Inflammatory macrophage treated with lipopolysaccharide for 4 hours (primary cell): ENCODE results near the gene TMEM132A.

ENCODE experiments used
- DNase-seq: peaks from one replicate; pipeline ENCODE4 v3.0.0-alpha.2; 2020

TMEM132A gene

DNA sequence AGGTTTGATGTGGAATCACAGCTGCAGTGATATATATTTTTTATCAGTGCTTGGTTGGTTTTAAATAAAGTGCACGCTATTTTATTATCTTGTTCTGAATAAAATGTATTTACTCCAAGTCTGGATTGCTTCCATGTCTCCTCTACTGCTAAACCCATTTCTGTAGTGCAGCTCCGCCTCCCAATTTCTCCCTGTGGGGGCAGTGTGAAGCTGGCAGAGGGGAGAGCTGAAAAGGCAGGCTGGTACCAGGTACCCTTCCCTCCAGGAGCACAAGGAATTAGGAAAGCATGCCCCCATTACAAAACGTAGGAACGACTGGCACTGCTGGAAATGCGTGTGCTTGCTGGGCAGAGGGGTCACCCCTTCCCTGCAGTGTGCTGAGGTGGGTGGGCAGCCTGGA lies 934 bp upstream of the TMEM132A start:
- DNase-seq: no peak

DNA sequence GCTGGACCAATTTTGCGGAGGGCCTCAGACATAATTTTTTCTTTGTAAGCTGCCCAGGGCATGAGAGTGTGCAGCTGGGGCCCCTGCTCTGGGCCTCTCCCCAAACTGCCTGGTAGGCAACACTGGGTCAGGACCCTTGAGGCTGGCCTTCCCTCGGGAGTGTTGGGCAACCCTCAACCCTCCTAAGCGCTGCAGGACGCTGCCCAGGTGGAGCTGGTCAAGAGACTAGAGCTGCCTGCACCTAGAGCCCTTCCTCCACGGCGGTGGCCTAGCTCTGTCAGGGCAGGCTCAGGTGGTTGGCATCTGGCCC lies 505 bp upstream of the TMEM132A start:
- DNase-seq: no peak

DNA sequence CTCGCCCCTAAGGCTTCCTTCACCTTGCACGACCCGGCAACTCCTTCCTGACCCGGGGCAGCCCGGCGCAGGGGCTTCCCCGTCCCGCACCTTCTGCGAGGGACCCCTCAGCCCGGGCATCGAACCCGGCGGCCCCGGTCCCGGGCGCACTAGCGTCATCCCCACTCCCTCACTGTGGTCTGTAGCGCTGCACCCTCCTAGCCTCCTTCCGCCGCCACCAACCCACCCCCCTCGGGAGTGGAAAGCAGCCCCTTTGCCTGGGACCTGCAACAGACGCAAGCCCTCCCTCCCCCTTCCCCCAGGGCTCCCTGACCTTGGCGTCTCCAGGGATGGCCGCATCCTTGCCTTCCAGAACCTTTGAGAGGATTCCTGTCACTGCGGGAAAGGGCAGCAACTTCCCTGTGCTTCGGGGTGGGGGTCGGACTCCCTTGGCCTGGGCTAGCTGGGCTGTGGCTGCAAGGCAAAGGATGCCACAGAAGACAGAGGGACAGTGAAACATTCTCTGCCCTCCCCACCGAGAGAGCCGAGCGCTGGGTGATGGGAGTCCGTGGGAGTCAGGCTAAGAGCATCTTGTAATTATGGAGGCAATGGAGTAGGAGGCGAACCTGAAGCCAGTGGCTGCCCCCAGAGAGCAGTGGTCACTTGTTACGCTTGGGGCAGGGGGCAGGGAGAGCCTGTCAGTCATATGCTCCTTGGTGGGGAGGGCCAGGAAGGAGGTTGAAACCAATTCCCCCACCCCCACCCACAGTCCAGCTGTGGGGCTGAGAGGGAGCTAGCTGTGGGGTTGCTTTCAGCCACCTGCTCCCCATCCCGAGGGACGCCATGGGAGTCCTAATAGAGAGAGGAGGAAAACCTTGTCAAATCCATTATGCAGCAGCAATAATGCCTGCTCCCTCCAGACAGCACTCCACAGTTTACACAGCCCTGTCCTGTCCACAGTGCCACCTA lies 920 bp downstream of the TMEM132A start:
- DNase-seq: no peak

DNA sequence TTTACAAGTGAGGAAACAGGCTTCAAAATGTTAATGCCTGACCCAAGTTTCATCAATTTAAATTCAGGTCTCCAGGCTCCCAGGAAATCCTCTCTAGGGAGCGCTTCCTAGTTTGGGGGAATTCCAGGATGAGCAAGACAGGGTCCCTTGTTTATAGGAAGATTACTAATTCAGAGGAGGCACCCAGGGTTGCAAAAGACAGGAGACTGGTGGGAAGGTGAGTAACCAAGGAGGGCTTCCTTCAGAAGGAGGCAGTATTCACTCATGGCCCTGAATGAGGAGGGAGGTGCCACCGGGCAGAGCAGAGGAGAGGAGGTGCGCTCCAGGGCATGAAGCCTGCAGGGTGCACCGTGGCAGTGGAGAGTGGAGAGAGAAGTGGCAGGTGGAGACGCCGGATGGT lies 1.6 kb downstream of the TMEM132A start:
- DNase-seq: peak; percentile 88

DNA sequence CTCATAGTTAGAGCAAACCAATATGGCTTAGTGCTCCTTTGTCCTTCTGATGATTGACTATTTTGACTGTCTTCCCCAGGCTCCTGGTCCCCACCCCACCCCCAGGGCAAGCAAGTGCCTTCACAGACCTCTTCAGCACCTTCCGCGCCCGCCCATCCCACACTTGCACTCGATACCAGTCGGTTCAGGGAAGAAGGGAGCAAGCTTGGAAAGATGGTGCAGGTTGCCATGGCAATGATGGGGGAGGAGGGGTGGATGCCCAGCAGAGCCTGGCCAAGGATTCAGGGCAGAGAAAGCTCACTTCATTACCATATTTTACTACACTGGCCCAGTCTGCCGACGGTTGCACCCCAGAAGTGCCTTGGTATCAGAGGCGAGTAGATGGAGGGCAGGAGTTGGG lies 2.2 kb downstream of the TMEM132A start:
- DNase-seq: no peak

DNA sequence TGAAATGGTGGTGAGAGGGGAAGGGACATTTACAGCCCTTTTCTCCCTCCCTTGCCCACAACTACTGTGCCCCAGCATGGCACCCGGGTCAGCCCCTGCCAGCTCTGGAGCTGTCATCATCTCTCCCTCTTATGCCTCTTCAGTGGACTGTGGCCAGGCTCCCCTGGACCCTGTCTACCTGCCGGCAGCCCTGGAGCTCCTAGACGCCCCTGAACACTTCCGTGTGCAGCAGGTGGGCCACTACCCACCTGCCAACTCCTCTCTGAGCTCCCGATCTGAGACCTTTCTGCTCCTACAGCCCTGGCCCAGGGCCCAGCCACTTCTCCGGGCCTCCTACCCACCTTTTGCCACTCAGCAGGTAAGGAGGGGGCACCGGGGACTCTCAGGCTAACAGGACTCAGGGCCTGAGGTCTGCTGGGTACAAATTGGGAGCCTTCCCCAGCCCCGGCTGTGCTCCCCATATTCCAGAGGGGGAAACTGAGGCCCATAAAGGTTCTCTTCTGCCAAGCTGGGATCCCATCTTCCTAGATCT lies 2.9 kb downstream of the TMEM132A start:
- no peak for DNase-seq

DNA sequence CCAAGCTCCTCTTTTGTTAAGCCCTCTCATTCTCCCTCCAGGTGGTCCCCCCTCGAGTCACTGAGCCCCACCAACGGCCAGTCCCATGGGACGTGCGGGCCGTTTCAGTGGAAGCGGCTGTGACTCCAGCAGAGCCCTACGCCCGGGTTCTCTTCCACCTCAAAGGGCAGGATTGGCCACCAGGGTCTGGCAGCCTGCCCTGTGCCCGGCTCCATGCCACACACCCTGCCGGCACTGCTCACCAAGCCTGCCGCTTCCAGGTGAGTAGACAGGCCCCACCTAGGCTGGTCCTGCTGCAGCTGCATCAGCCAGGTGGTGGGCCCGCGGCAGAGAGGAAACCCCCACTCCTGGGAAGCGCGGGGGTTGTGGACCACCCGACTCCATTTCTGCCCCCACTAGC lies 3.3 kb downstream of the TMEM132A start:
- no peak for DNase-seq

DNA sequence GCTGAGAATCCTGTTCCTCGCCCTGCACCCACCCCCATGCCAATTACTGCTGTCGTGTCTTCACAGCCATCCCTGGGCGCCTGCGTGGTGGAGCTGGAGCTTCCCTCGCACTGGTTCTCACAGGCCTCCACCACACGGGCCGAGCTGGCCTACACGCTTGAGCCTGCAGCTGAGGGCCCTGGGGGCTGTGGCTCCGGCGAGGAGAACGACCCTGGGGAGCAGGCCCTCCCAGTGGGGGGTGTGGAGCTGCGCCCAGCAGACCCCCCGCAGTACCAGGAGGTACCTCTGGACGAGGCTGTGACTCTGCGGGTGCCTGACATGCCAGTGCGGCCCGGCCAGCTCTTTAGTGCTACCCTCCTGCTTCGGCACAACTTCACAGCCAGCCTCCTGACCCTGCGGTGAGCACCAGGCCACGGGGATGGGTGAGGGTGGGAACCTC lies 4.3 kb downstream of the TMEM132A start:
- no peak for DNase-seq

DNA sequence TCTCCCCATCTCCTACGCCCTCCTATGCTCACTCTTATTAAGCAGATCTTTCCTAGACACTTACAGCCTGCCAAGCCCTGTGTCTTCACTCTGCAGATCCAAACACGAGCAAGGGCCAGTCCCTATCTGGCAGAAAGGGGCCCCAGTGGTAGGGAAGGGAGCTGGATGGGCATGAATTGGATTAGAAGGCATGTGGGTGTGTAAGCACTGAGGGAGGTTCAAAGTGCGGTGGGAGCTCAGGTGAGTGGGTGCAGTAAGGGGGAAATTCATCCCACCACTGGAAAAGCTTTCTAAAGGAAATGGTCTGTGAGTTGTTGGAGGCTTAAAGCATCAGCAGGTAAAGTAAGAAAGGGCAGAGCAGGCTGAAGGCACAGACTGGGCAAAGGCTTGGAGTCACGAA lies 5.5 kb downstream of the TMEM132A start:
- no peak for DNase-seq

DNA sequence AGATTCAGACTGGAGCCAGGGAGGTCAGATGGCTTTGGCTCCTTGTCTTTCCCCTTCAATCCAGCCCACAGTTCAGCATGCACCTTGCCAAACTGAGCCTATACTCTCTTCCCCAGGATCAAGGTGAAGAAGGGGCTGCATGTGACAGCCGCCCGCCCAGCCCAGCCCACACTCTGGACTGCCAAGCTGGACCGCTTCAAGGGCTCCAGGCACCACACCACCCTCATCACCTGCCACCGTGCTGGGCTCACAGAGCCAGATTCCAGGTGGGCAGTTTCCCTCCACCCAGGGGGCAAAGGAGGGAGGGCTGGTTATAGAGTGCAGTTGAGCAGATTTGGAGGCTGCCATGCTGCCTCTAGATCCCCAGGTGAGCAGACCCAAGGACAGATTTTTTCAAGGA lies 6.1 kb downstream of the TMEM132A start:
- DNase-seq: no peak

DNA sequence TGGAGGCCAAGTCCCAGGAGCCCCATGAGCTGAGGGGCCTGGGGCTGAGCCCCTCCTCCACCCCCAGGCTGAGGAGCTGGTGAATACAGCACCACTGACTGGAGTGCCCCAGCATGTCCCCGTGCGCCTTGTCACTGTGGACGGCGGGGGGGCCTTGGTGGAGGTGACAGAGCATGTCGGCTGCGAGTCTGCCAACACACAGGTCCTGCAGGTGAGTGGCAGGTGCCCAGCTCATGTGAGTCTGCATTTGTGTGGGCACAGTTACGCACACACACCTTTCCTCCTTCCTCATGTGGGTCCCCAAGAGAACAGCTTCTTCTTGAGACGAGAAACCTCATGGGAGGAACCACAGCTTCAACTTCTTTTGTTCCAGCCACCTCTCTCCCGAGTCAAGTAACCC lies 7.7 kb downstream of the TMEM132A start:
- no peak for DNase-seq

DNA sequence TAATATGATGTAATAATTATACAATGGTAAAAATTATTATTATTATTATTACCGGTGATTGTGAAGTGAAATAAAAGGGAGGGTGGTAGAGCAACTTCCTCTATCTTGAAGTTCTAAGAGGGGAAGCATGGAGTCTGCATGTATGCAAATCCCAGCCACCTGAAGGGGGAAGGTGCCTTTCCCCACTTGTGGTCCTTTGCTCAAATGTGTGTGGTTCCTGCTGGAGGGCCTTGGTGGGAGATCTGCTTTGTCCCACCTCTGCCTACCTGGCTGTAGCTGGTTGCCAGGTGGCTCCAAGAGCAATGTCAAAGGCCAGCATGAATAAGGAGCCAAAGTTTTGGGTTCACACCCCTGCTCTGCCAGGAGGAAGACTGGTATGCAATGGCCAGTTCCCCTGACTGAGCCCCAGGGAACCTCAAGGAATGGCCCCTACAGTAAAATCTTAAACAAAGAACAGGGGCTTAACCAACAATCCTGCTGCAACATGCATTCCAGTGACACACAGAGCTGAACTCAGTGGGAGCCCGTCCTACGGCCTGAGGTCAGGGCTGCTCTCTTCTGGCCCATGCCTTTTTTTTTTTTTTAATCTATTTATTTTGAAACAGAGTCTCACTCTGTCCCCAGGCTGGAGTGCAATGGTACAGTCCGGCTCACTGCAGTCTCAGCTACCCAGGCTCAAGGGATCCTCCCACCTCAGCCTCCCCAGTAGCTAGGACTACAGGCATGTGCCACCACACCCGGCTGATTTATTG lies 8.5 kb downstream of the TMEM132A start:
- peak; percentile 32 for DNase-seq

DNA sequence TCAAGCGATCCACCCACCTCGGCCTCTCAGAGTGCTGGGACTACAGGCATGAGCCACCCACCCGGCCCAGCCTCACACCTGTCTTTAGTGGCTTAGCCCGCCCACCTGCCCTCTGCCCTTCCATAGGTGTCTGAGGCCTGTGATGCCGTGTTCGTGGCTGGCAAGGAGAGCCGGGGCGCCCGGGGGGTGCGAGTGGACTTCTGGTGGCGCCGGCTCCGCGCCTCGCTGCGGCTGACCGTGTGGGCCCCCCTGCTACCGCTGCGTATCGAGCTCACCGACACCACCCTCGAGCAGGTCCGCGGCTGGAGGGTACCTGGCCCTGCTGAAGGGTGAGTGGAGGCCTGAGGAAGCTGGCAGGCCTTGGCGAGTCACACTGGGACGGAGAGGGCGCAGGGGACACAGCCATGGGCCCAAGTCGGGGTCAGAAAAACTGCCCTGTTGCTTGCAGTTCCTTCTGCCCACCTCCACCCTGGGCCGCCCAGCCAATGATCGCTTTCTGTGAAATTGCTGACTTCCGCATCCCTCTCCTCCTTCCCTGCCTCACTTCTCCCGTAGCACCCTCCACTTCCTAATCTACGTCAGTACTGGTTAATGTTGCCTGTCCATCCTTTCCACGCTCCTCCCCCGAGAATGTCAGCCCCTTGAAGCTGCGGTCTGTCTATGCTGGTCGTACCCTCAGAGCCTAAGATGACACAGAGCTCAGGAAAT lies 9.3 kb downstream of the TMEM132A start:
- DNase-seq: peak; percentile 33

DNA sequence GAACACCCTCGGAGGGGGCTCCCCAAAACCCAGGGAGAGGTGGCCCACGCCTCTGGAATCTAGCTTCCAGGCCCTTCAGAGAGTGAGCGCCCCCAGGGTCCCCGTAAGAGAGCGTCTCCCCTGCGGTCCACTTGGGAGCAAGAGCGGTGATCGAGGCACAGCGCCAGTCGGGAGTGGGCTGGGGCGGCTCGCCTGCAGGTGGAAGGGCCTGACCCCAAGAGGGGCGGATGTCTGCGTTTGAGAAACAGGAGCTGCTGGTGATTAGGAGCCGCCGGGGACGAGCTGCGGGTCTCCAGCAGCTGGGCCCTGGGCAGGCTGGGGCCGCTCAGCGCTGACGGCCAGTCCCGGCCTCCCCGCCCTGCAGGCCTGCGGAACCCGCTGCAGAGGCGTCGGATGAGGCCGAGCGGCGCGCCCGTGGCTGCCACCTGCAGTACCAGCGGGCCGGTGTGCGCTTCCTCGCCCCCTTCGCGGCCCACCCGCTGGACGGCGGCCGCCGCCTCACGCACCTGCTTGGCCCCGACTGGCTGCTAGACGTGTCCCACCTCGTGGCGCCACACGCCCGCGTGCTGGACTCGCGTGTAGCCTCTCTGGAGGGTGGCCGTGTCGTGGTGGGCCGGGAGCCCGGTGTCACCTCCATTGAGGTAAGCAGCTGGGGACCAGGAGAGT lies 10.0 kb downstream of the TMEM132A start:
- DNase-seq: no peak

DNA sequence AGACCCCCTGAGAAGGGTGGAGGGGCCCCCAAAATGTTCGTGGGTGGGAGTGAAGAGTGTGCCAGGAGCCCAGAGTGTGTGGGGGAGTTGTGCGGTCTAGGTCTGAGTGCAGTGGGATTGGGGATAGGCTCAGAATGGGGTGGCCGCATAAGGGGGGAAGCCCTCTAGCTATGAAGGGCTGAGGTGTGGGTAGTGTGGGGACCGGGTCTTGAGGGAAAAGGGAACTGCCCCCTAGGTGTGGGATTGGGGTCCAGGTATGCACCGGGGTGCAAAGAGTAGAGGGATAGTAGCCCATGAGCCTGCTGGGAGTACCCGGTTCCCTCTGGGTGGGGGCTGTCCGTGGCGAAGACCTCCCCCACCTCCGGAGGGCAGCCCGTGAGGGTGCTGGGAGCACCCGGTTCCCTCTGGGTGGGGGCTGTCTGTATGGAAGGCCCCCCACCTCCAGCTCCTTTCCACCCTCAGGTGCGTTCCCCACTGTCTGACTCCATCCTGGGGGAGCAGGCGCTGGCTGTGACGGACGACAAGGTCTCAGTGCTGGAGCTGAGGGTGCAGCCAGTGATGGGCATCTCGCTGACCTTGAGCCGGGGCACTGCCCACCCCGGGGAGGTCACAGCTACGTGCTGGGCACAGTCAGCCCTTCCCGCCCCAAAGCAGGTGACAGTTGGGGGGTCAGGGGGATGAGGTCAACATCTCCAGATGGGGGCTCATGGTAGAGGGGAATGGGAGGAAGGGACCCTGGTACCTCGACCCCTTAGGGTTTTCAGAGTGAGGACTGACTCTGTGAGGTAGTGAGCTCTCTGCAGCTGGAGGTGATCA lies 10.7 kb downstream of the TMEM132A start:
- no peak for DNase-seq

DNA sequence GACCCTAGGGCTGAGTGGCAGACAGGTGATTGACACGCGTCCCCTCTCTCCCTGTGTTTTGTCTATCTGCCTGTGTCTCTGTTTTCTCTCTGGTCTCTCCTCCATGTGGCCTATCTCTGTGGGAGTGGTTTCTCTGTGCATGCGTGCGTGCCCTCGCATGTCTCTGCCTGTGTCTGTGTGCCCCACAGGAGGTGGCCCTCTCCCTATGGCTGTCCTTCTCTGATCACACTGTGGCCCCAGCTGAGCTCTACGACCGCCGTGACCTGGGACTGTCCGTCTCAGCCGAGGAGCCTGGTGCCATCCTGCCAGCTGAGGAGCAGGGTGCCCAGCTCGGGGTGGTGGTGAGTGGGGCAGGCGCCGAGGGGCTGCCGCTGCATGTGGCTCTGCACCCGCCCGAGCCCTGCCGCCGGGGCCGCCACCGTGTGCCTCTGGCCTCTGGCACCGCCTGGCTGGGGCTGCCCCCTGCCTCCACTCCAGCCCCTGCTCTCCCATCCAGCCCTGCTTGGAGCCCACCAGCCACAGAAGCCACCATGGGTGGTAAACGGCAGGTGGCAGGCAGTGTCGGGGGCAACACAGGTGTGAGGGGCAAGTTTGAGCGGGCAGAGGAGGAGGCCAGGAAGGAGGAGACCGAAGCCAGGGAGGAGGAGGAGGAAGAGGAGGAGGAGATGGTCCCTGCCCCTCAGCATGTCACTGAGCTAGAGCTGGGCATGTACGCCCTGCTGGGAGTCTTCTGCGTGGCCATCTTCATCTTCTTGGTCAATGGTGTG lies 11.6 kb downstream of the TMEM132A start:
- no peak for DNase-seq

DNA sequence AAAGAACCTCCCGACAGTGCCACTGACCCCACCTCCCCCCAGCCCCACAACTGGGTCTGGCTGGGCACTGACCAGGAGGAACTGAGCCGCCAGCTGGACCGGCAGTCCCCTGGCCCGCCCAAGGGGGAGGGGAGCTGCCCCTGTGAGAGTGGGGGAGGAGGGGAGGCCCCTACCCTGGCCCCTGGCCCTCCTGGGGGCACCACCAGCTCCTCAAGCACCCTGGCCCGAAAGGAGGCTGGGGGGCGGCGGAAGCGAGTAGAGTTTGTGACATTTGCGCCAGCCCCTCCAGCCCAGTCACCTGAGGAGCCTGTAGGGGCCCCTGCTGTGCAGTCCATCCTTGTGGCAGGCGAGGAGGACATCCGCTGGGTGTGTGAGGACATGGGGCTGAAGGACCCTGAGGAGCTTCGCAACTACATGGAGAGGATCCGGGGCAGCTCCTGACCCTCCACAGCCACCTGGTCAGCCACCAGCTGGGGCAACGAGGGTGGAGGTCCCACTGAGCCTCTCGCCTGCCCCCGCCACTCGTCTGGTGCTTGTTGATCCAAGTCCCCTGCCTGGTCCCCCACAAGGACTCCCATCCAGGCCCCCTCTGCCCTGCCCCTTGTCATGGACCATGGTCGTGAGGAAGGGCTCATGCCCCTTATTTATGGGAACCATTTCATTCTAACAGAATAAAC lies 12.3 kb downstream of the TMEM132A start:
- no peak for DNase-seq

DNA sequence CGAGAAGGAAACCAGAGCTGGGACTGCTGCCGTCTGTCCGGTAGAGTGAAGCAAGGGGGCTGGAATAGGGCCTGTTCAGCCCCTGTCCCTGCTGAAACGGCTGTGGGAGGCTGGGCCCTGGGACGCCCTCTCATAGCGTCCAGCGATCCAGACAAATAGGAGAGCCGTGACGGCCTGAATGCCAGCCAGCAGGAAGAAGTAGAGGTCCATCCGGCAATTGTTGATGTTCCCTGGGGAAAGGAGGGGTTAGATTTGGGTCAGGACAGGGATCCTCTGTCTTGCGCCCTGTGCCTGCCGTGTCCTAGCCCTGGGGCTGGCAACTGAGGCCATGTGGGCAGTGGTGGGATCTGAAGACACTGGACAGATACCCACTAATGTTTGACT lies 12.9 kb downstream of the TMEM132A start:
- DNase-seq: no peak

DNA sequence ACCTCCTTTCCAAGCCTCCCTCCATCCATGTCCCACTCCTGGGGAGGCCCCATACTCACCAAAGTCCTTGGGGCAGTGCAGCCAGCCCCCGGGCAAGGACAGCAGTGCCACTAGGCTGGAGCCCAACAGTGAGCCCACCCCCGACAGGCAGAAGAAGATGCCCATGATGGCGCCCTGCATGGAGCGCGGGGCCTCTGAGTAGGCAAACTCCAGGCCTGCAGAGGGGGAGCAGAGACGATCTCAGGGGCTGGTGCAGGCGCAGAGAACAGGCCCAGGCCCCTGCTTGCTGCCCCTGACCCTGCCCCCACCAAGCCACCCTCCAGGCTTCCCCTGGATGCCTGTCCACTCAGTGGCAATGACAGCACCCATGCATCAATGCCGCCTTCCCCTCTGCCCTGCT lies 13.6 kb downstream of the TMEM132A start:
- no peak for DNase-seq

DNA sequence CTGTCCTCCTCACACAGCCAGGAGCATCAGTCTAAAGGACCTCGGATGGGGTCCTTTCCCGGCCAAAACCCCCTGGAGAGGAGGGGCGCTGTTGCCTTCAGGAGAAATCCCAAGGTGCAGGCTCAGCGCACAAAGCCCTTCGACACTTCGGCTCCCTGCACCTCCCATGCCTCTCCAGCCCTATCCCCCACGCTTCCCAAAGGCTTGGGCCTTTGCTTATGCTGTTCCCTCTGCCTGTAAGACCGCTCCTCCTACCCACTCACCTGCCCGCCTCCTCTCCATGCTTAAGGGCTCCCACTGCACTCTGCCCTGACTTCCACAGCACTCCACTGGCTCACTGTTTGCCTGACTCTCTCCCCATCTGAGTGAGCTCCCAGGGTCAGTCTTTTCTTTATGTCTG lies 14.2 kb downstream of the TMEM132A start:
- DNase-seq: no peak

DNA sequence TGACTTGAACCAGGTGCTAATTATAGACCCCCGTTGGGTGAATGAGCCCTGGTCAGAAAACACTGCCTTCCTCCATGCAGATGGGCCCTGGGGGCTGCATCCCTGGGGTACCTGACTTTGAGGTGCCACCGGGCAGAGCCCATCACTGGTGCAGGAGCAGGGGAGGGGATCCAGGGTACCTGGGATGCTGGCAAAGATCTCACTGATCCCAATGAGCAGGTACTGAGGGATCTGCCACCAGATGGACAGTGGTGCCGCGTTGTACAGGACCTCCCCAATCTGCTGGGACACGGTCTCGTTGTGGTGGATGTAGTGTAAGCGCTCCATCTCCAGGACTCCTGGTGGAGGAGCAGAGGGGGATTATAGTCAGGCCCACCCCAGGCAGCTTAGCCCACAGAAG lies 15.0 kb downstream of the TMEM132A start:
- no peak for DNase-seq
